ENCODE data around the gene PLD5.
"Not testable (repeated sequence)": the region's sequence is repeated elsewhere in the genome, so short reads cannot be mapped to it uniquely, and the experiment has no call there.

Gene PLD5

DNA sequence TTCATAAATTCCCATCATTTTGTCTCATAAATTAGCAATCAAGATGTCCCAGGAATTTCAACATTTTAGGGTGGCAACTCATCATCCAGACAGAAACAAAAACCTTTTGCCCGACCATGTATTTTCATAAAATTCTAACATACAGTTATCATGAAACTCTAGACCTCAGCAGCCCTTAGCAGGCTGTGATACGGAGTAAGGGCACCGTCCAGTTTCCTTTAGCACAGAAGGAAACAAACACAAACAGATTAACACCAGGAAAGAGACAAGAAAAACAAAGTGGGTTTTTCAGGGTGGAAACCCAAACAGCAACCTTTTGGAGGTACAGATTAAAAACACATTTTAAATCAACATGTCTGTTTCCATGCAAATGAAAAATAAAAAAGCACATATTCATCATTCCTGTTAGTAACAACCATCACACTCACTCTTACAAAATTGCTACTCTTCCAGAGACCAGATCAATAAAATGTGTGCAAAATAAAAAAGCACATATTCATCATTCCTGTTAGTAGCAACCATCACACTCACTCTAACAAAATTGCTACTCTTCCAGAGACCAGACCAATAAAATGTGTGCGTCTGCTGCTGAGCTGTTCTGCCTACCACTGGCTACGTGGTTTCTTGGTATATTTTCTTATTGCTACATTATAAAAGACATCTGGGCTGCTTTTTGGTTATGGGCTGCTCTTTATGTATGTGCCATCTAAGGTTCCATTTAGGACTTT, 241.6 kb downstream of the PLD5 start:
- not testable (repeated sequence) for DNase-seq (ENCODE audit: low read depth, low spot score)

DNA sequence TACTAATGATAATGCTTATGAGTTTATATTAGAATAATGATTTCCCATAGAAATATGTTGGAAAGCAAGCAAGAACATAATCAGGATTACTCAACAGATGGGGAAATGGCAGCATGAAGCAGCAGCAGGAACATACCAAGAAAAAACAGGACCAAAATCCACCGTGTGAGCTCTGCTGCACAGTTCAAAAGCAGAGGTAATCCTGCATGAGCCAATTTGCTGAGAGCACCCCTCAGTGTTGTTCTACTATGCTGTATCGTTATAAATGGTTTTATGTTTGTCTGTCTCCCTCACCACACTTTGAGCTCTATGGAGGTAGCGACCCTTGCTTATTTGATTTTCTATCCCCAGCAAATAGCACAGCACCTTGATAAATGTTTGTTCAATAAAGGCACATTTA, 246.1 kb downstream of the PLD5 start:
- DNase-seq (ENCODE audit: low read depth, low spot score): not testable (repeated sequence)

DNA sequence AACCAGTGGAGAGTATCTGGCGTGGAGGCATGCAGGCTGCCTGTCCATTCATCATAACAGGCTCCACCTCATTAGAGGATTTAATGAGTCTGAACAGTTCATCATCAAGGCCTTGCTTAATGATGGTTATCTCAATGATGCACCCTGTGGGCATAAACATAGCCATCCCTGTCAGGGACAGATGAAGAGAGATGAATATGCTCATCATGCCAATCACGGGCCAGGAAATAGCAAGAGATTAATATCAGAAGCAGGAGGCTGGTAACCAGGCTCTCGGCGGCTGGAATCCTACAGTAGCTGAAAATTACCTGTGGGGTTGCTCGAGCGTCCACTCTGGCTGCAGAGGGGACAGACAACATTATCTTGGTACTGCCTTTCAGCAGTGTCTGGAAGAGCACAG, 247.7 kb downstream of the PLD5 start:
- not testable (repeated sequence) for DNase-seq (ENCODE audit: low read depth, low spot score)

DNA sequence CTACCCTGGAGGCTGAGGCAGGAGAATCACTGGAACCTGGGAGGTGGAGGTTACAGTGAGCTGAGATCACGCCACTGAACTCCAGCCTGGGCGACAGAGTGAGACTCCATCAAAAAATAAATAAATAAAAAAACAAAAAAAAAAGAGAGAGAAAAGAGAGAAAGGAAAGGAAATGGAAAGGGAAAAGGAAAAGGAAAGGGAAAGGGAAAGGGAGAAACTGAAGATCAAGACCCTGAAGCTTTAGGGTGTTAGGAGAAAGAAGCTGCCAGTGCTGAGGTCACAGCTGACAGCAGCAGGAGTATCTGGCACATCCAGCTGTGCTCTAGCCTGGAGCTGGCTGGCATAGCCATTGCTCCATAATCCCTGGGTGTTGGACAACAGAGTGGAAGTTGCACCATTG, 257.5 kb downstream of the PLD5 start:
- DNase-seq (ENCODE audit: low read depth, low spot score): not testable (repeated sequence)

DNA sequence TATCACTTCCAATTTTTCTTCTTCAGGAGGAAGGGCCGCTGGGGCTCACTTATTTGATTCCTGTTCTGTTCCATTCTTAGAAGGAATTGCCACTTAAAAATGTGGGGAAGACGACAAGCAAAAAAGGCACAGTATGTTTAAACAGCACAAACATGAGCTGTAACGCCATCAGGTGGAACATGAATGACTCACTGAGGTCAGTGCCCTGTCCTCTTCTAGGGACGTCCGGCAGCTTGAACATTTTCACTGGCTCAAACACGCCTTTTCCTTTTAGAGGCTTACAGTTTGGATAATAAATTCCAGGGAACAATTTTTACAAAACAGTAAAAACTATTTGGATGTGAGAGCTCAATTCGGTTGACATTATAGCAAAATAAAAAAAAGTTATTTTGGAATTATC, 260.1 kb downstream of the PLD5 start:
- not testable (repeated sequence) for DNase-seq (ENCODE audit: low read depth, low spot score)

DNA sequence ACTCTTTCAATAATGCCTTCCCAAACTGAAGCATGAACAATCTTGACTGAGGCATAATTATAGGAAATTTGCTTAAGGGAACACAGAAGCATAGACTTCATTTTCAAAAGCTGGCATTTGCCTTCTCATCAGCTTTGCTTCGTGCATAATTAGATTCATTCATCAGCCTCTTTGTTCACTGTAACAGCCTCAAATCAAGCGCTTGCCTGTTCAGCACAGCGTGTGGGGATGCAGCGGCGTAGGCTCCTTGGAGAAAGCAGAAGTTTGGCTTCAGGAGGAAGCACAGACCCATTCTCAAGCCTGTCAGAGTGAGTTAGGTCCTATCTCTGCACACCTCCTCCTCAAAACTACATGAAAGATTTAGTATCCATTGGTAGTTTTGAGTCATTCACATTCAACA, 279.2 kb downstream of the PLD5 start:
- no peak for DNase-seq (ENCODE audit: low read depth, low spot score)

DNA sequence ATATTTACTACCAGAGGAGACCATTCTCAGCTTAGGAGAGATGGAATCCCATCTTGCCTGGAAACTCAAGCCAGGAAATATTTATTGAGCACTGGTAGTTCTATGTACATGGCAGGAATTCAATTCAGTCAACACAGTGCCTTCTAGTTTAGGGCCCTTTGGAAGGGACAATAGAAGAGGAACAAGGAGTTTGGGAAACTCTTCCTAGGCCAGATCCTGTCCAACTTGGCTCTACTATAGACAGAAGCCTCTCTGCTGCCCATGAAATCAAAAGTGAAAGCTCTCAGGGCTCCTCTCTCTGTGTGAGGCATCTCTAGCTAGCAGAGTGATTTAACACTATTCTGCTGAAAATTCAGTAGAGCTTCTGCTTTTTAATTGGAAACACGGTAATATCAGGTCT, 281.0 kb downstream of the PLD5 start:
- no peak for DNase-seq (ENCODE audit: low read depth, low spot score)

DNA sequence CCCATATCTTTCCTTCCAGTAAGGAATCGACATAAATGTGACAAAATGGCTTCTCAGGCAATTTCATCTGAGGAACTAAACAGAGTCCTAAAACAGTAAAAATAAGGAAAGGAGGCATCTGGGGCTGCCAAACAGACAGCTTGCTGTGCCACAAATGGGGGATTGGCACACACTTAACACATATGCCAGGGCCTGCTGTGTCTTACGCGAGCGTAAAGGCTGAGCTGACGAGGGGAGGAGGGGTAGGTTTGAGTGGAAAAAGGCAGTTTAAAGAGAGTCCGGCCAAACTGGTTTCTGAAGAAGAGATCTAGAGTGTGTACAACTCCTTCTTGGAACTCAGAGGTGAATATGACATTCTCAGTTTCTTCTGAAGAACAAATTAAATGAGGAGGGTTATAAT, 281.5 kb downstream of the PLD5 start:
- DNase-seq (ENCODE audit: low read depth, low spot score): no peak

DNA sequence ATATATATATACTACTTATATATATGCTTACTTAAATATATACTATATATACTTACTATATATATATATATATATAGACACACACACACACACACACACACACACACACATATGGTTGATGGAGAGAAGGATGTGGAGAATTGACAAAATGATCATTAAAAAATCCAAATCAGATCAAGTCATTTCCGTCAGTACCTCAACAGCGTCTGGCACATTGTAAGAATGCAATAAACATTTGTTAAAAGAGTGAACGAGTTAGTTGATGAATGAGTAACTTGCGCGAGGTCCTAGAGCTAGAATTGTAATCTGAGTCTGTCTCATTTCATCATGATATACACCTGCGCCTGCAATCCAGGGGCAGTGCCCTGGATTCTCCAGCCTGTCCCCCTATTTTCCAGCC, 282.6 kb downstream of the PLD5 start:
- no peak for DNase-seq (ENCODE audit: low read depth, low spot score)

DNA sequence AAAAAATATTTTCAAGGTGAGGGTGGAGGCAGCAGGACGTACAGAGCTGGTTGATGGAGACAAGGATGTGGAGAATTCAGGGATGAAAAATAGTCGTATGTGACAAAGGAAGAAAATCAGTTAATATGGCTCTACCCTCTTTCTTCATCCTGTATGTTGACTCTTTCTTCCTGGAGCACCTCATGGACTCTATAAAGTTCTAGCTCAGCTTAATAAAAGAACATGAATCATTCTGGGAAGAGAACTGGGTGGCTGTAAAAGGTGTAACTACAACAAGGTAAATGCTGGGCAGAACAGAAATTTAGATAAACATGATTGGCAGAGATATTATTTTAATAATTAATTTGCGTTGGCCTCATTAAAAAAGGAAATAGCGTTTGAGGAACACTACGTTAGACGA, 283.8 kb downstream of the PLD5 start:
- DNase-seq (ENCODE audit: low read depth, low spot score): no peak

DNA sequence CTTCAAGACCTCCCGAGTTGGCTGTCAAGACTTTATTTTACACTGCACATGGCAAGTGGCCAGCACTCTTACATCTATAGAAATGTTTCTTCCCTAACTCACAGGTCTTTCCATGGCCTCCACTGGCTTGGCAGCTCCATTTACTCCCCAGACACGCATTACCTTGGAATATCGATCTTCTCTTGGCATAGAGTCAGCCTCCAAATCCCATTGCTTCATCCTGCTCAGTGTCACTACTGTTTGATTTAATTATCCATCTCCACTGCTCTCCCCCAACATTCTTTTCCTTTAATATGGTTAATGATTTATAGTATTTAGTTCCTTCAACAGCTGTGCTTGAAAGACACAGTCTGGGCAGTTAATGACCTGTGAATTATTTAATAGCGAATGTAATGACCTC, 284.4 kb downstream of the PLD5 start:
- no peak for DNase-seq (ENCODE audit: low read depth, low spot score)

DNA sequence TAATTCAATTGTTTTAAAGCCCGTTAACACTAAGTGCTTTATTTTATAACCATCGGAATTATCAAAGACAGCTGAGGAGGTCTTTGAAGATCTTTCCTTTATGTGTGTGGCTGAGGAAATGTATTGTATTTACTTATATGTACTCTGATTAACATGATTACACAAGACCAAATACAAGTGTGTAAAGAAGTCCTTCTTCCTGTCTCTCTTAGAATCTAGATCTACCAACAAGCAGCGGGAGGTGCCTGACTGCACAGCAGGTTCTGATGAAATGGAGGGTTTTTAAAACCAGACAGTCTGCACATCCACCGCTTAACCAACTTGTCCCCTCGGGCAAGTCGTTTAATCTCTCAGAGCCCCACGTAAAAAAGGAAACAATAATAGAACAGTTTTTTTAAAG, 285.1 kb downstream of the PLD5 start:
- no peak for DNase-seq (ENCODE audit: low read depth, low spot score)

DNA sequence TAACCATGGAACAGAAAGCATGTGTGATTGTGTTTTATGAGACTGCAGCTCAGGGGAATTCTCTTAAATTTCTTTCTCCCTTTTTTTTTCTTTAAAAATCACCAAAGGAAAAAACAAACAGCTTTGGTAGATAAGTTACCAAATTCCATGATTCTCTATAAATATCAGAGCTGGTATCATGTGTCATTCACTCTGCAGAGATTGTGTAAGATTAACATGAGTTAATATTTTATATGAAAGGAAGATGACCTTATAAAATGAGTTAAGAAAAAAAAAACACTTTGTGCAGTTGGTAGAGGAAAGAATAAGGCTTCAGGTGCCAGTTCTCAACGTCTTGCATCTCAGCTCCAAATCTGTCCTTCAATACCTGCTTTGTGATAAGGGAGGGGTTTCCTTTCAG, 287.4 kb downstream of the PLD5 start:
- no peak for DNase-seq (ENCODE audit: low read depth, low spot score)

DNA sequence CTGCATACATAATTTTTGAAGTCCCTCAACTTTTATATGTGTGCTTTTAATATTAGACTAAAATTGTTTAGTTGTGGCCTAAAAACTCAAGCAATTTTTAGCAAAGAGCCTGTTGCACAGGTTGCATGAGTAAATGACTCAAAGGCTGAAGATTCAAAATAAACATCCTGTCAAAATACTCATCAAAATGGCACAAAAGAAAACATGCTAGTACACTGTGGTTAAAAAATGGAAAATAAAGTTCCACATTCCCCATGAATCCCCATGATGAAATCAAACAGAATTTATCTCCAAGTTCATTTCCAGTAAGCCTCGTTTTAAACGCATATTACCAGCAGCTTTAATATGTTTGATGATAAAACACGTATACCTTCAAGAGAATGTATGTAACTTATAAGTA, 295.5 kb downstream of the PLD5 start:
- no peak for DNase-seq (ENCODE audit: low read depth, low spot score)

DNA sequence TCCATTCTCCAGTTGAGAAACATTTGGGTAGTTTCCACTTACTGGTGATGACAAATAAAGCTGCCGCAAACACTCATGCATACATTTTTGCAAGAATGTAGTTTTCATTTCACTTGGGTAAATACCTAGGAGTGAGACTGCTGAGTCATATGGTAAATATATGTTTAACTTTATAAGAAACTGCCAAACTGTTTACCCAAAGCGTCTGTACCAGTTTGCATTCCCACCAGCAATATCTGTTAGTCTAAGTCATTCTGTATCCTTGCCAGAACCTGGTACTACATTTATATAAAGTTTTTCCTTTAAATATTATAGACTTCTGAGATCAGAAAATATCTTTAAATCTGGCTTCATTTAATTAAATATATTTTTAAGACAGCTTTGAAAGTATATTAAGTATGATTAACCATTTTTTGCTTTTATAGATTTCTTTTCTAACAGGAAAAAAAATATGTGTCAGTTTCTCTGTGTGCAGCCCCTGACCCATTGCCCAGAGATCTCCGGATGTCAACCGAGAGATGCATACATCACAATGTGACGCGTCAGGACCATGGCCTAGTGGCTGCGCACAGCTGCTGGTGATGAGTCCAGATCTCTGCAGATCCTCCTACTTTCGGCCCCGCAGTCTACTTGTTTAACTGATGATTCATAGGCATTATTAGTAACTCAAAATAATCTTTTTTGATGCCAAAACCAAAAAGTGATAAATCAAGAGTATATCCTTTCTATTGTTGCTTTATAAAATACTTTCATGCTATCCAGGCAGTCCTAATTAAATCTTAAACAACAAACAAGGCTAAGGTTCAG, 298.5 kb downstream of the PLD5 start:
- DNase-seq (ENCODE audit: low read depth, low spot score): no peak

DNA sequence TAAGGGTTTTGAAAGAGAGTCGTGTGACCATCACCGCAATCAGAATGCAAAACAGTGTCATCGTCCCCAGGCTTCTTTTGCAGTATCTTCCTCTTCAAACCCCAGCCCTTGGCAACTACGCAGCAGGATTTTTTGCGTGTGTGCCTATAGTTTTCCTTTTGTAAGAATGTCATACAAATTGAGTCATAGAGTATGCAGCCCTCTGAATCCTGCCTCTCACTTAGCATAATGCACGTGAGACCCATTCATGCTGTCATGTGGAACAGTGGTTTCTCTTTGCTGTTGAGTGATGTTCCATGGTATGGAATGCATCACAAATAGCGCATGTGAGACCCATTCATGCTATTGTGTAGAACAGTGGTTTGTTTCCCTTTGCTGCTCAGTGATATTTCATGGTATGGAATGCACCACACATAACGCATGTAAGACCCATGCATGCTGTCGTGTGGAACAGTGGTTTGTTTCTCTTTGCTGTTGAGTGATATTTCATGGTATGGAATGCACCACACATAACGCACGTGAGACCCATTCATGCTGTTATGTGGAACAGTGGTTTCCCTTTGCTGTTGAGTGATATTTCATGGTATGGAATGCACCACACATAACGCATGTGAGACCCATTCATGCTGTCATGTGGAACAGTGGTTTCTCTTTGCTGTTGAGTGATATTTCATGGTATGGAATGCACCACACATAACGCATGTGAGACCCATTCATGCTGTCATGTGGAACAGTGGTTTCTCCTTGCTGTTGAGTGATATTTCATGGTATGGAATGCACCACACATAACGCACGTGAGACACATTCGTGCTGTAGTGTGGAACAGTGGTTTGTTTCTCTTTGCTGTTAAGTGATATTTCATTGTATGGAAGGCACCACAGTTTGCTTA, 299.4 kb downstream of the PLD5 start:
- not testable (repeated sequence) for DNase-seq (ENCODE audit: low read depth, low spot score)

DNA sequence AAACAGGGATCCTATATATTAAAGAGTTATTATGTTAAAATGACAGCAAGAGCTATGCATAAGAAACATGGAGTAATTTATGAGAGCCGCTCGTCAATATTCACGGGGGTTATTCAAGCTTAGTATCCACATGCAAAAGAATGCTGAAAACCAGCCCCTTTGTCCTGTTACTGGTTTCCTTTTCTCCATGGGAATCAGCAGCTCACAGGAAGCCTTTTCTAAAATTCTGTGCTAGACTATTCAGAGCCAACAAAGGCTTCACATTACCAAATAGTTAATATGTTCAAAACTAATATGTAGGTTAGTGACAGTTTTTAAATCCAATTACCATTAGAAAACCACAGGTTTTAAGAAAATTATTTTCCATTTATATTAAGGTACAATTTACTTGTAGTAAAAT, 300.0 kb downstream of the PLD5 start:
- no peak for DNase-seq (ENCODE audit: low read depth, low spot score)

DNA sequence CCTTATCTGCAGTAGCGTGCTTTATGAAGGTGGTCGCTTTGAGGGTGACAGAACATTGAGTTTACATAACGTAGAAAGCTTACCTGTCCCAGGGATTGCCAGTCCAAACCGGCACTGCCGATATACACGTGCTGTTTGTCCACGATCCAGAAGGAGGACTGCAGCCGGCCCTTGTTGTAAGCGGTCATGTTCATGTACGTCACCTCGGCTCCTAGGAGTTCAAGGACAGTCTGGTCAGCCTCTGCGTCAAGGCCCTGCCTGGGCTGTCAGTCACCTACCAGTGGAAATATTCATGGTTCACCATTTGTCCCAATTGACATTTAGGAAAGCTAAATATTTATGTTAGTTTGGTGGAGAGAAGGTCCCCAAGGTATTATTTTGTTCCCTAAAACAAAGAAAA, 304.6 kb downstream of the PLD5 start:
- no peak for DNase-seq (ENCODE audit: low read depth, low spot score)

DNA sequence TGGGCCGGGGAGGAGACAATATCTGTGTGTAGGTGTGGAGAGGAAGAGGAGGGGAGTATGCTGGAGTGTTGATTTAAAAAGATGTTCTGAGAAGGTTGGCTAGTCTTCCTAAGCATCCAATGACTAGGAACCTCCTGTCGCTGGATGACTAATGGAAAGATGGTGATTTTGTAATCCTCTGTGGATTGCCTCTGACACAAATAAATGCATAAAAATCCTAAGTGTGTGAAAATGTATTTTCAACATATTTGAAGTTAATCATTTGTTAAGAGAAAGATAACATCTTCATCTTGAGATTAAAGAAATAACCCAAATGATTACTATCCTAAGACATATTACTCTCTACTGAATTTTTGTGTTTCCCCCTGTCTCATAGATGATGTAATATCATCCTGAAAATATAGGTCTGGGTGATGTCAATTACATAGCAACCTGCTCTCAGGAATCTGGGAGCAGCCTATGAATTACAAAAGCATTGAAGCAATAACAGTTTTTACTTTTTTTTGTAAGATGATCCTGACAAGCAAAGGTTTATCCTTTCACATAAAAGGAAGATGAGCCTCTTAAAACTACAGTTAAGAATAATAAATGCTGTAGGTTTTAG, 305.1 kb downstream of the PLD5 start:
- DNase-seq (ENCODE audit: low read depth, low spot score): no peak

DNA sequence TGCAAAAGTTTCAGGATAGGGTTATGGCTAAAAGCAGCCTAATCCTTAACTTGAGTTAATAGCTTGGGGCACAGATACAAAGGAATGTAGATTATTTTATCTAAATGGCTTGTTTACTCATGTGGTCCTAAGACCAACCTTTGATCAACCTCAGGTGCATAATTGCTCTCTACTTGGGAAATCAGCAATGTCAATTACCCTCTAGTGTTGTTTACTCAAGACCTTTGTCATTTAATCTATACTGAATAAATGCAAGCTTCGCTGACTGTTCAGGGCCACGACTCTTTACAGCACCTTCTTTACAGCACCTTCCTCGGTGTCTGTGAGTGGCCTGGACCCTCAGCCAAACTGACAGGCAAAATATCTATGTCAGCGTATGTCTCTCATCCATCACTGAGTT, 308.1 kb downstream of the PLD5 start:
- DNase-seq (ENCODE audit: low read depth, low spot score): no peak

DNA sequence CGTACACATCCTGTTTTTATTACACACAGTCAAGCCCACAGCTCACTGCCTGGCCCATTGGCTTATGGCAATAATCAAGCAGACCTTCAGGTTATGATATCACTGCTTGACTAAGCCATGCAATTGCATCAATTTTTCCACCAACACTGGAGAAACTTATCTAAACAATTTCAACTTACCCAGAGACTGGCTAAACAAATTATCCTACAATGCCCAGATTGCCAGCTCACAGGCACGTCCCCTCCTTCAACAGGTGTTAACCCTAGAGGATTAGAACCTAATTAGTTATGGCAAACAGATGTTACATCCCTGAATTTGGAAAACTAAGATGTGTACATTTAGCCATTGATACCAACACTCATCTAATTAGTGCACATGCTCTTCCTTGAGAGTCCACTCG, 310.0 kb downstream of the PLD5 start:
- not testable (repeated sequence) for DNase-seq (ENCODE audit: low read depth, low spot score)

DNA sequence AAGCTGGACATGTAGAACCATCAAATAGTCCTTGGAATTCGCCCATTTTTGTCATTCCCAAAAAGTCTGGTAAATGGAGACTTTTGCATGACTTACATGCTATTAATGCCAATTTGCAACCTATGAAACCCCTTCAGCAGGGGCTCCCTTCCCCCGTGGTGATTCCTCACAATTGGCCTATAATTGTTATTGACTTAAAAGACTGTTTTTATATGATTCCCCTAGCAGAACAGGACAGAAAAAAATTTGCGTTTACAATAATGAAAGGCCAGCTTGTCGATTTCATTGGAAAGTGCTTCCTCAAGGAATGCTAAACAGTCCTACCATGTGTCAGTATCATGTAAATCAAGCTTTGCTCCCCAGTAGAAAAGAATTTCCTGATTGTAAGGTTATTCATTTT, 311.5 kb downstream of the PLD5 start:
- DNase-seq (ENCODE audit: low read depth, low spot score): not testable (repeated sequence)
